Prostate gland (tissue), 2 donors: Measurements from ENCODE around the gene DNAJB8.

ENCODE experiments used
- POLR2A ChIP-seq: fragments of 450-650 bp; IDR thresholded peaks from one replicate; pipeline ENCODE4 v1.6.1; 2016; ENCODE audit warnings: antibody characterized with exemption, mild to moderate bottlenecking
- TF ChIP-seq, protein P1 (sequence below), 4 experiments: fragments of 200-600 bp in 2 of 4; fragments of 450-650 bp in 2 of 4; sonication (generic) in 2 of 4; IDR thresholded peaks; 1 replicate in 3 of 4; 2 replicates in 1 of 4; pipeline ENCODE4 v1.5.1; 2016 to 2019; ENCODE audit warnings: antibody characterized with exemption in 4 of 4, mild to moderate bottlenecking in 2 of 4, moderate library complexity in 2 of 4

DNA sequence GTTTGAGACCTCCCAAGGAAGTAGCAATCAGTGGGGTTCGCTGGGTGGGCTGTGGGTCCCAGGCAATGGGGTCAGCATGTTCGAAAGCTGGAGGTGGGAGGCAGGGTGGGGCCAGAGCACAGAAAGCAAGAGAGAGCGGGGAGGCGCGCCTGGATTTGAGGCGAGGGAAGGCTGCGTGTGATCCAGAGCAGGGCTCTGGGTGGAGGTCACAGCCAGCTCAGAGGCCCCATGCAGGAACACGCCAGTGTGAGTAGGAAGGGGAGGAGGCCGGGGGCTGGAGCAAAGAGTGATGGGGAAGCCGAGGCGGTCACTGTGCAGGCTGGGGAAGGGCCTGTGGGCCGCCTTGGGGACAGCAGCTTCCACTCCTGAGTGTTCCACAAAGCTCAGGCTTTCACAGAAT is 8.8 kb downstream of the DNAJB8 start:
- TF ChIP-seq, protein P1, sequence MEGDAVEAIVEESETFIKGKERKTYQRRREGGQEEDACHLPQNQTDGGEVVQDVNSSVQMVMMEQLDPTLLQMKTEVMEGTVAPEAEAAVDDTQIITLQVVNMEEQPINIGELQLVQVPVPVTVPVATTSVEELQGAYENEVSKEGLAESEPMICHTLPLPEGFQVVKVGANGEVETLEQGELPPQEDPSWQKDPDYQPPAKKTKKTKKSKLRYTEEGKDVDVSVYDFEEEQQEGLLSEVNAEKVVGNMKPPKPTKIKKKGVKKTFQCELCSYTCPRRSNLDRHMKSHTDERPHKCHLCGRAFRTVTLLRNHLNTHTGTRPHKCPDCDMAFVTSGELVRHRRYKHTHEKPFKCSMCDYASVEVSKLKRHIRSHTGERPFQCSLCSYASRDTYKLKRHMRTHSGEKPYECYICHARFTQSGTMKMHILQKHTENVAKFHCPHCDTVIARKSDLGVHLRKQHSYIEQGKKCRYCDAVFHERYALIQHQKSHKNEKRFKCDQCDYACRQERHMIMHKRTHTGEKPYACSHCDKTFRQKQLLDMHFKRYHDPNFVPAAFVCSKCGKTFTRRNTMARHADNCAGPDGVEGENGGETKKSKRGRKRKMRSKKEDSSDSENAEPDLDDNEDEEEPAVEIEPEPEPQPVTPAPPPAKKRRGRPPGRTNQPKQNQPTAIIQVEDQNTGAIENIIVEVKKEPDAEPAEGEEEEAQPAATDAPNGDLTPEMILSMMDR (IDR thresholded peaks at IDR 0.05) = no peak
- TF ChIP-seq POLR2A = no peak
